Thyroid gland (tissue), 4 donors: ENCODE results near the gene KANSL1. TPM values are rescaled to one million over a fixed set of nuclear protein-coding genes. Genes with fewer than 3 reads are reported as not detected.
"Not testable (repeated sequence)": the region's sequence is repeated elsewhere in the genome, so short reads cannot be mapped to it uniquely, and the experiment has no call there.

Source experiments
- DNase-seq, 2 donors: peaks; one replicate each; pipeline ENCODE4 v3.0.0-alpha.2; 2019
- H3K27ac ChIP-seq, 3 donors: fragments of 200-600 bp; sonication (generic); 1 replicate in 2 of 3; 2 replicates in 1 of 3; pipeline ENCODE4 v1.5.1; 2016 to 2019; ENCODE audit warnings: mild to moderate bottlenecking in 1 of 3, moderate library complexity in 1 of 3
- H3K27me3 ChIP-seq: fragments of 200-600 bp; sonication (generic); one replicate; pipeline ENCODE4 v1.5.1; 2019
- H3K36me3 ChIP-seq, 2 donors: fragments of 200-600 bp; sonication (generic); one replicate each; pipeline ENCODE4 v1.5.1; 2016 to 2019
- H3K4me1 ChIP-seq, 2 donors: fragments of 200-600 bp; sonication (generic); one replicate each; pipeline ENCODE4 v1.5.1; 2017 to 2019
- H3K4me3 ChIP-seq, 3 donors: fragments of 200-600 bp; sonication (generic); replicated peaks in 1 of 3; 1 replicate in 2 of 3; 2 replicates in 1 of 3; pipeline ENCODE4 v1.5.1; 2016; ENCODE audit warnings: mild to moderate bottlenecking in 1 of 3
- H3K9me3 ChIP-seq: fragments of 200-600 bp; sonication (generic); one replicate; pipeline ENCODE4 v1.5.1; 2017
- CTCF ChIP-seq, 6 experiments: fragments of 200-600 bp in 3 of 6; fragments of 450-650 bp in 3 of 6; sonication (generic) in 3 of 6; IDR thresholded peaks; one replicate each; pipeline ENCODE4 v1.5.1; 2016 to 2019; ENCODE audit warnings: antibody characterized with exemption in 6 of 6, mild to moderate bottlenecking in 2 of 6, inconsistent platforms in 1 of 6, moderate library complexity in 1 of 6
- POLR2A ChIP-seq, 2 donors: fragments of 450-650 bp; IDR thresholded peaks; one replicate each; pipeline ENCODE4 v1.6.1; 2017; ENCODE audit warnings: antibody characterized with exemption in 2 of 2, mild to moderate bottlenecking in 2 of 2, moderate library complexity in 1 of 2
- WGBS, 2 donors: methylation state at CpG; one replicate each; pipeline ENCODE4 v1.1.5; 2017; 5-methylcytosine and 5-hydroxymethylcytosine counted together
- intact Hi-C: fragments of 100-400 bp; cut with DNase I; formaldehyde crosslinking; loops from one replicate; pipeline ENCODE4 v1.15.1; 2023
- total RNA-seq, 4 donors: library from RNA; depleted of rRNA; stranded (reverse); fragments of >200 nt; gene quantifications; one replicate each; pipeline ENCODE4 v1.2.3, GENCODE V29; 2016

KANSL1 gene
- total RNA-seq, 4 donors from 2014 or later: 90.7 to 209 (median 124) TPM

- no peak overlapping the region for H3K27ac ChIP-seq
- no peaks in the 10 kb centered on the region for H3K9me3 ChIP-seq
- intact Hi-C loops: no loop called here
- no peak overlapping the region for H3K4me3 ChIP-seq
- 91 to 95% methylated on average over 3 of the region's 3 CpGs for WGBS, 2 donors
- no peaks in the 10 kb centered on the region for H3K36me3 ChIP-seq
- TF ChIP-seq CTCF (IDR thresholded peaks at IDR 0.05) (no peak), POLR2A (IDR thresholded peaks at IDR 0.05) (no peak)
- DNase-seq: no peak
- H3K27me3 ChIP-seq: no peaks in the 10 kb centered on the region
- peaks cover 58 to 79% of the 10 kb centered on the region in 2 donors for H3K4me1 ChIP-seq
These were observed 10.3 kb downstream of the KANSL1 start for GRCh38 chr17:46182961-46183360.

GRCh38 chr17:46181940-46182339 is 11.3 kb downstream of the KANSL1 start:
- intact Hi-C loops: no loop called here
- TF ChIP-seq CTCF (IDR thresholded peaks at IDR 0.05) (no peak), POLR2A (IDR thresholded peaks at IDR 0.05) (no peak)
- peaks cover 49 to 72% of the 10 kb centered on the region in 2 donors for H3K4me1 ChIP-seq

GRCh38 chr17:46181316-46181715 is 11.9 kb downstream of the KANSL1 start:
- H3K9me3 ChIP-seq, H3K27ac ChIP-seq, H3K4me3 ChIP-seq, DNase-seq, H3K27me3 ChIP-seq, intact Hi-C loops, H3K36me3 ChIP-seq: not testable (repeated sequence)
- whole genome bisulfite sequencing, 2 donors: 93% methylated on average over 14 of the region's 14 CpGs
- H3K4me1 ChIP-seq: peaks cover 44 to 68% of the 10 kb centered on the region in 2 donors

More at GRCh38 chr17:46181940-46182339, 11.3 kb downstream of the KANSL1 start:
- H3K9me3 ChIP-seq: no peaks in the 10 kb centered on the region
- no peak for DNase-seq
- H3K36me3 ChIP-seq: no peaks in the 10 kb centered on the region
- H3K4me3 ChIP-seq: no peak overlapping the region
- no peaks in the 10 kb centered on the region for H3K27me3 ChIP-seq
- WGBS, 2 donors: 65 to 69% methylated on average over 5 of the region's 5 CpGs
- H3K27ac ChIP-seq: no peak overlapping the region

- no peak for DNase-seq
- no peaks in the 10 kb centered on the region for H3K9me3 ChIP-seq
- WGBS, 2 donors: 80 to 83% methylated on average over 2 of the region's 2 CpGs
- no peak overlapping the region for H3K4me3 ChIP-seq
- intact Hi-C loops: no loop called here
- H3K36me3 ChIP-seq: no peaks in the 10 kb centered on the region
- H3K27ac ChIP-seq: no peak overlapping the region
- H3K27me3 ChIP-seq: no peaks in the 10 kb centered on the region
- TF ChIP-seq CTCF (IDR thresholded peaks at IDR 0.05): no peak
- TF ChIP-seq POLR2A (IDR thresholded peaks at IDR 0.05): no peak
- peaks cover 43 to 72% of the 10 kb centered on the region in 2 donors for H3K4me1 ChIP-seq
These were observed 12.3 kb downstream of the KANSL1 start for GRCh38 chr17:46180892-46181274.

- DNase-seq, H3K4me3 ChIP-seq, H3K9me3 ChIP-seq, H3K36me3 ChIP-seq, H3K27me3 ChIP-seq, H3K27ac ChIP-seq, intact Hi-C loops: not testable (repeated sequence)
- 91 to 93% methylated on average over 16 of the region's 16 CpGs for WGBS, 2 donors
- peaks cover 41 to 75% of the 10 kb centered on the region in 2 donors for H3K4me1 ChIP-seq
These were observed 12.9 kb downstream of the KANSL1 start for GRCh38 chr17:46180185-46180891.

GRCh38 chr17:46179375-46179999 is 13.7 kb downstream of the KANSL1 start:
- intact Hi-C loops: no loop called here
- H3K4me1 ChIP-seq: peaks cover 39 to 75% of the 10 kb centered on the region in 2 donors
- TF ChIP-seq CTCF (IDR thresholded peaks at IDR 0.05) (no peak), POLR2A (IDR thresholded peaks at IDR 0.05) (no peak)
- H3K9me3 ChIP-seq: no peaks in the 10 kb centered on the region
- no peaks in the 10 kb centered on the region for H3K27me3 ChIP-seq
- H3K4me3 ChIP-seq: no peak overlapping the region
- H3K27ac ChIP-seq: no peak overlapping the region
- WGBS, 2 donors: 87 to 88% methylated on average over 11 of the region's 11 CpGs
- H3K36me3 ChIP-seq: no peaks in the 10 kb centered on the region
- no peak for DNase-seq
